MM.1S (cell line): Measurements from ENCODE around the gene SLC6A9.

Source experiments
- DNase-seq: peaks from one replicate; pipeline ENCODE4 v3.0.0-alpha.2; 2015
- H2AFZ ChIP-seq: fragments of 300-600 bp; sonication (generic); 2 replicates; pipeline ENCODE4 v1.6.0; 2016; ENCODE audit warnings: antibody characterized with exemption, low read length
- H3F3A ChIP-seq: fragments of 300-600 bp; sonication (generic); 2 replicates; pipeline ENCODE4 v1.6.1; 2016; ENCODE audit warnings: mild to moderate bottlenecking, antibody characterized with exemption, low read length, moderate library complexity, mixed read lengths; ENCODE audit not compliant: insufficient read depth
- H3K27ac ChIP-seq: fragments of 300-600 bp; sonication (generic); 2 replicates; pipeline ENCODE4 v1.5.1; 2016; ENCODE audit warnings: mild to moderate bottlenecking, low read length
- H3K27me3 ChIP-seq: fragments of 300-600 bp; sonication (generic); replicated peaks from 2 replicates; pipeline ENCODE4 v1.6.0; 2016; ENCODE audit warnings: low read length; ENCODE audit not compliant: insufficient read depth
- H3K36me3 ChIP-seq: fragments of 300-600 bp; sonication (generic); replicated peaks from 2 replicates; pipeline ENCODE4 v1.6.1; 2016; ENCODE audit warnings: mild to moderate bottlenecking, low read length, mixed read lengths; ENCODE audit not compliant: insufficient read depth
- H3K4me1 ChIP-seq: fragments of 300-600 bp; sonication (generic); 2 replicates; pipeline ENCODE4 v1.6.1; 2016; ENCODE audit warnings: low read length, mixed read lengths
- H3K4me2 ChIP-seq: fragments of 300-600 bp; sonication (generic); 2 replicates; pipeline ENCODE4 v1.6.0; 2016; ENCODE audit warnings: low read depth, low read length
- H3K4me3 ChIP-seq: fragments of 300-600 bp; sonication (generic); 2 replicates; pipeline ENCODE4 v1.5.1; 2016; ENCODE audit warnings: low read length, mixed read lengths
- H3K79me2 ChIP-seq: fragments of 300-600 bp; sonication (generic); 2 replicates; pipeline ENCODE4 v1.6.1; 2016; ENCODE audit warnings: mixed run types, low read length, mixed read lengths
- H3K9ac ChIP-seq: fragments of 300-600 bp; sonication (generic); 2 replicates; pipeline ENCODE4 v1.6.1; 2016; ENCODE audit warnings: low read length, mixed read lengths
- H3K9me2 ChIP-seq: fragments of 300-600 bp; sonication (generic); replicated peaks from 2 replicates; pipeline ENCODE4 v1.6.1; 2016; ENCODE audit warnings: mild to moderate bottlenecking, low read length, mixed read lengths; ENCODE audit not compliant: insufficient read depth
- H3K9me3 ChIP-seq: fragments of 300-600 bp; sonication (generic); replicated peaks from 2 replicates; pipeline ENCODE4 v1.6.1; 2016; ENCODE audit warnings: mild to moderate bottlenecking, low read length, mixed read lengths; ENCODE audit not compliant: insufficient read depth
- H4K20me1 ChIP-seq: fragments of 300-600 bp; sonication (generic); 2 replicates; pipeline ENCODE4 v1.6.1; 2016; ENCODE audit warnings: mild to moderate bottlenecking, low read length, moderate library complexity, mixed read lengths; ENCODE audit not compliant: insufficient read depth
- EZH2 ChIP-seq: fragments of 300-600 bp; sonication (generic); optimal IDR thresholded peaks from 2 replicates; pipeline ENCODE3; 2017; ENCODE audit warnings: low read depth, mild to moderate bottlenecking, antibody characterized with exemption, low read length, mixed read lengths
- EZH2phosphoT487 ChIP-seq: fragments of 300-600 bp; sonication (generic); IDR thresholded peaks from 2 replicates; pipeline ENCODE4 v1.6.1; 2018; ENCODE audit warnings: antibody characterized with exemption, low read length
- TF ChIP-seq, protein P1 (sequence below): fragments of 300-600 bp; sonication (generic); IDR thresholded peaks from 2 replicates; pipeline ENCODE4 v1.5.1; 2016; ENCODE audit warnings: antibody characterized with exemption, low read length, mixed read lengths

The SLC6A9 gene

GRCh38 chr1:43990271-43991199 lies 40.7 kb downstream of the SLC6A9 start:
- Histone ChIP-seq H3K36me3 (no peaks in the 10 kb centered on the region), H4K20me1 (no peaks in the 10 kb centered on the region), H3K27ac (peak overlapping the region; percentile 17; the same call in 1 of the 2 replicates), H2AFZ (peak overlapping the region; percentile 91), H3K27me3 (no peaks in the 10 kb centered on the region), H3K4me1 (peaks cover 17% of the 10 kb centered on the region), H3K4me3 (peak overlapping the region; percentile 75), H3K9me2 (no peaks in the 10 kb centered on the region), H3K79me2 (no peaks in the 10 kb centered on the region), H3F3A (peaks cover 16% of the 10 kb centered on the region), H3K9me3 (no peaks in the 10 kb centered on the region), H3K4me2 (peak overlapping the region; percentile 87), H3K9ac (peak overlapping the region; percentile 37; the same call in 1 of the 2 replicates)
- TF ChIP-seq, protein P1, sequence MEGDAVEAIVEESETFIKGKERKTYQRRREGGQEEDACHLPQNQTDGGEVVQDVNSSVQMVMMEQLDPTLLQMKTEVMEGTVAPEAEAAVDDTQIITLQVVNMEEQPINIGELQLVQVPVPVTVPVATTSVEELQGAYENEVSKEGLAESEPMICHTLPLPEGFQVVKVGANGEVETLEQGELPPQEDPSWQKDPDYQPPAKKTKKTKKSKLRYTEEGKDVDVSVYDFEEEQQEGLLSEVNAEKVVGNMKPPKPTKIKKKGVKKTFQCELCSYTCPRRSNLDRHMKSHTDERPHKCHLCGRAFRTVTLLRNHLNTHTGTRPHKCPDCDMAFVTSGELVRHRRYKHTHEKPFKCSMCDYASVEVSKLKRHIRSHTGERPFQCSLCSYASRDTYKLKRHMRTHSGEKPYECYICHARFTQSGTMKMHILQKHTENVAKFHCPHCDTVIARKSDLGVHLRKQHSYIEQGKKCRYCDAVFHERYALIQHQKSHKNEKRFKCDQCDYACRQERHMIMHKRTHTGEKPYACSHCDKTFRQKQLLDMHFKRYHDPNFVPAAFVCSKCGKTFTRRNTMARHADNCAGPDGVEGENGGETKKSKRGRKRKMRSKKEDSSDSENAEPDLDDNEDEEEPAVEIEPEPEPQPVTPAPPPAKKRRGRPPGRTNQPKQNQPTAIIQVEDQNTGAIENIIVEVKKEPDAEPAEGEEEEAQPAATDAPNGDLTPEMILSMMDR = peak; percentile 18; the same call in 1 of the 2 replicates
- TF ChIP-seq EZH2phosphoT487 = no peak
- no peak for DNase-seq

DNA sequence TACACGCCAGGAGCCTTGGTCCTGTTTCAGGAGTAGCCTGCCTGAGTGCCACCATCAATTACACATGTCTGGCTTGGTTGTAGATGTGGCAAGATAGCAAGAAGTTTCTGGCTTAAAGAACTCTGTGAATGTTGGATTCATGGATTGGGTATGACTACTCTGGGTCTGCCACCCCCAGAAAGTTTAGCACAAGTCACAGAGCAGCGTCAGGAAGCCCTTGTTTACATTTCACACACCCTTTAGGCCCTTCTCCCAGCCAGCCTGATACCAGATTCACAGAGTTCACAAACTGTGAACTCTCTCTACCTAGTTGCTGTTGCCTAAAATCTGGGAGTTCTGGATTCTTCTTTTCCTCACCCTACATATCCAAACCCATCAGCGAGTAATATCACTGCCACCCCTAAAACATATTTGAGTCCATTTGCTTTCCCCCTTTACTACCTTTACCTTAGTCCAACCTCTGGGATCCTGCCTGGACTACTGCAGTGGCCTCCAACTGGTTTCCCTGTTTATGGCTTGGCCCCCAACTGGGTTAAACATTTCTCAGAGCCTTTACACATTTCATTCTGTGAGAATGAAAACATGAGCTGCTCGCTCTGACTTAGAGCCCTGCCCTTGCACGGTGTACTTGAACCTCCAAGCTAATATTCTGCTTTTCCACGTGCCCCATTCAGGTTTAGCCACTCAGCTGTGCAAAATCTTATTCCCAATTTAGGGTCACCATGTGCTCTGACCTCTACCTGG lies 43.9 kb downstream of the SLC6A9 start:
- Histone ChIP-seq H3K9me2 (no peaks in the 10 kb centered on the region), H3F3A (peaks cover 9% of the 10 kb centered on the region), H3K9ac (no peak overlapping the region), H3K4me1 (peaks cover 12% of the 10 kb centered on the region), H2AFZ (no peak overlapping the region), H3K4me3 (no peak overlapping the region), H3K4me2 (no peak overlapping the region), H3K9me3 (no peaks in the 10 kb centered on the region), H3K27me3 (no peaks in the 10 kb centered on the region), H3K27ac (no peak overlapping the region), H3K36me3 (no peaks in the 10 kb centered on the region), H3K79me2 (no peaks in the 10 kb centered on the region; the same call in 1 of the 2 replicates), H4K20me1 (no peaks in the 10 kb centered on the region)
- TF ChIP-seq, protein P1 = no peak
- TF ChIP-seq EZH2 = no peak
- TF ChIP-seq EZH2phosphoT487 = no peak
- no peak for DNase-seq

DNA sequence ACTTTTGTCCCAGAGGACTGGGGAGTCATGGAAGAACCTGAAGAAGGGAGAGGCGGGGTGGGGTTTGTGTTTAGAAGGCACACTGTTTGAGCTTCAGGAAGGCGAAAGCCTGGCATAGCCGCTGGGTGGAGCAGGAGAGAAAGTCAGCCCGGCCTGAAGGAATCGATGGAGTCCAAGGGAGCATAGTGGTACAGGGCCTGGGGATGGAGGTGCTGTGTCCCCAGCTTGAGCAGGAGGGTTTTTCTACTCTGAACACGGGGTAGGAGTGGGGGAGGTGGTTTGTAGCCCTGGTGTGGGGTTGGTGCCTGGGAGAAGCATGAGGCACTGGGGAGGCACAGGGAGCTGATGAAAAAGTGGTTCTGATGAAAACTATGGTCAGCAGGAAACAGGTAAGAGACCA lies 44.5 kb downstream of the SLC6A9 start:
- no peak for DNase-seq
- H3F3A ChIP-seq = peaks cover 5% of the 10 kb centered on the region; the same call in 1 of the 2 replicates
- peaks cover 4% of the 10 kb centered on the region; the same call in 1 of the 2 replicates for H3K79me2 ChIP-seq
- no peaks in the 10 kb centered on the region for H3K36me3 ChIP-seq
- peaks cover 7% of the 10 kb centered on the region for H3K4me1 ChIP-seq
- no peak overlapping the region for H3K4me3 ChIP-seq
- H3K9me2 ChIP-seq = no peaks in the 10 kb centered on the region
- no peaks in the 10 kb centered on the region for H3K27me3 ChIP-seq
- no peaks in the 10 kb centered on the region for H4K20me1 ChIP-seq
- H3K27ac ChIP-seq = no peak overlapping the region
- no peaks in the 10 kb centered on the region for H3K9me3 ChIP-seq
- H2AFZ ChIP-seq = no peak overlapping the region
- no peak overlapping the region for H3K9ac ChIP-seq
- no peak for TF ChIP-seq EZH2phosphoT487
- no peak for TF ChIP-seq EZH2
- TF ChIP-seq, protein P1 = no peak
- no peak overlapping the region for H3K4me2 ChIP-seq
